CMK (cell line): ENCODE measurements around the gene MESP1.
"Not testable (repeated sequence)": the region's sequence is repeated elsewhere in the genome, so short reads cannot be mapped to it uniquely, and the experiment has no call there.

ENCODE experiments used
- DNase-seq: peaks from one replicate; pipeline ENCODE4 v3.0.0-alpha.2; 2010; ENCODE audit warnings: low read depth

Gene MESP1, protein sequence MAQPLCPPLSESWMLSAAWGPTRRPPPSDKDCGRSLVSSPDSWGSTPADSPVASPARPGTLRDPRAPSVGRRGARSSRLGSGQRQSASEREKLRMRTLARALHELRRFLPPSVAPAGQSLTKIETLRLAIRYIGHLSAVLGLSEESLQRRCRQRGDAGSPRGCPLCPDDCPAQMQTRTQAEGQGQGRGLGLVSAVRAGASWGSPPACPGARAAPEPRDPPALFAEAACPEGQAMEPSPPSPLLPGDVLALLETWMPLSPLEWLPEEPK

DNA sequence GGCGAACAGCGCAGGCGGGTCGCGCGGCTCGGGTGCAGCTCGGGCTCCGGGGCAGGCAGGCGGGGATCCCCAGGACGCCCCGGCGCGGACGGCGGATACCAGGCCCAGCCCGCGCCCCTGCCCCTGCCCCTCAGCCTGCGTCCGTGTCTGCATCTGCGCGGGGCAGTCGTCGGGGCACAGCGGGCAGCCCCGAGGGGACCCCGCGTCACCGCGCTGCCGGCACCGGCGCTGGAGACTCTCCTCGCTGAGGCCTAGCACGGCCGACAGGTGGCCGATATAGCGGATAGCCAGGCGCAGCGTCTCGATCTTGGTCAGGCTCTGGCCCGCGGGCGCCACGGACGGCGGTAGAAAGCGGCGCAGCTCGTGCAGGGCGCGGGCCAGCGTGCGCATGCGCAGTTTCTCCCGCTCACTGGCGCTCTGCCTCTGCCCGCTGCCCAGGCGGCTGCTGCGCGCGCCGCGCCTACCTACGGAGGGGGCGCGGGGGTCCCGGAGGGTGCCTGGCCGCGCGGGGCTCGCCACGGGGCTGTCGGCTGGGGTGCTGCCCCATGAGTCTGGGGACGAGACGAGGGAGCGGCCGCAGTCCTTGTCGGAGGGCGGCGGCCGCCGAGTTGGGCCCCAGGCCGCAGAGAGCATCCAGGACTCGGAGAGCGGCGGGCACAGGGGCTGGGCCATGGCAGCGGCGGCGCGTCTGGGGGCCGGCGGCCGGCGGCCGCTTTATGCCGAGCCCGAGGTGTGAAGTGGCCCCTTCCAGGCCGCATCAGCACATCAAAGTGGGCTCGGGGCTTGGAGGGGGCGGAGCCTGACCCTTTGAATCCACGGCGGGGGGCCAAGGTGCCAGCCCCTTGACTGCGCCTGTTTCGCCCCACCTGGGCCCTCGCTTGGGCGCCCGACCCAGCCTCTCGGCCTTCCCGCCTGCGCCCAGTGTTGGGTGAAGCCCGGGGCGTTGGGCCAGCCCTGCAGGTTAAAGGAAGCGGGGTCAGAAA is at the start of gene MESP1:
Gene MESP1, minus strand, starts transcription at position 690 of the 983 bp plus-strand sequence. Its CDS starts 18 bp downstream, at position 672.
- DNase-seq, result peak; percentile 86

GRCh38 chr15:89799918-89800498 is 49.0 kb upstream of the MESP1 start:
- no peak for DNase-seq

DNA sequence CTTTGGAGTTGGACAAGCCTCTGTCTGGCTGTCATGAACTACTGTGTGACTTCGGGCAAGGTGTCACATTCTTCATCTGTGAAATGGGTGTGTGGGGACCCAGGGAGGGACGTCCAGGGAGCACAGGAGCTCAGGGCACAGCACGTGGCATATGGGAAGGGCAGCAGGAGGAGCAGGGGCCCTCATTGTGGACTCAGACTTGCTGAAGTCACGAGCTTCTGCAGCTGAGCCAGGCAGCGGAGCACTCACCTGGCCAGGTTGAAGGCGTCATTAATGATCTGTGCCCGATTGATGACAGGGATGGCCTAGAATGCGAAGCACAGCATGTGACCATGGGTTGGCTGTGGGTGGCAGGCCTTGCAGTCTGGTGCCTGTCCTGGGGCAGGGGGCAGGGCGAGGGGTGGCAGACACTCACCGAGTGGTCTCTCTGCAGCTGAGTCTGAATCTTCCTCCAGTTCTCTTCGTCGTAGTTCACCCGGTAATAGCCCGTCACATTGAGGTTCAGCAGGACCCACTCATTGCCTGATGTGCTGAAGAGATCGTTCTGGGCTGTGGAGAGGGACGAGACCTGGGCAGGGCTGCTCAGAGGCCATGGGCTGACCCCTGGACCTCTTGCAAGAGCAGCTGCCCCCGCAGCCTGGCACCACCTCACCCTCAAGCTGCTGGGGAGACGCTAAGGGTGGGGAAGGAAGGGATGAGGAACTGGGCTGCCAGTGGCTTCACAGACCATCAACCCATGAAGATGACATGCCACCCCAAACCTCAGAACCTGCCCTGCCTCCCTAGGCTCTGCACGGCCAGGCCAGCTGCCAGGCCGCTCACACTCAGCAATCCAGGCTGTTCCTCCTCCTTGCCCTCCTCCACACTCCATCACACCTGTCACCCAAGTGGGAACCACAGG is 48.2 kb upstream of the MESP1 start:
- DNase-seq, result no peak

DNA sequence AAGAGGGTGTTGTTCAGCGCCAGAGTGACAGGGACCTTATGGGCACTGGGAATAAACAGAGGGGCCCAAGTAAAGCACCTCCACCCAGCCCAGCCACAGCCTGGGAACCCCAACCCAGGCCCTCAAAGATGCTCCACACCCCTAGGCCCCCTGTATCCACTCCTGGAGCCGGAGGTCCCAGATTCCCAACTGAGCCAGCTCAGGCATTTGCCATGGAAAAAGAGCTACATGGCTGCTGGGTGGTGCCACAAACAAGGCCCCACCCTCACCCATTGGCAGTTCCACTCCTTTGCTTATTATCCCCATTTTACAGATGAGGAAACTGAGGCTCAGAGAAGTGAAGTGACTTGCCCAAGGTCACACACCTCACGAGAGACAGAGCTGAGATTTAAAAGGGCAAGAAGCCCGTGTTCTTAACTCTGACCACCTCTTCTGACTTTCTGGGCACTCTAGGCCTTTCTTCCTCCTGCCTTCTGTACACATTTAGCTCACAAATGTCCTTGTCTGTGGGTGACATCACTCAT is 46.7 kb upstream of the MESP1 start:
- DNase-seq, result no peak

- no peak for DNase-seq
Observed at GRCh38 chr15:89795996-89796395, 44.9 kb upstream of the MESP1 start.

DNA sequence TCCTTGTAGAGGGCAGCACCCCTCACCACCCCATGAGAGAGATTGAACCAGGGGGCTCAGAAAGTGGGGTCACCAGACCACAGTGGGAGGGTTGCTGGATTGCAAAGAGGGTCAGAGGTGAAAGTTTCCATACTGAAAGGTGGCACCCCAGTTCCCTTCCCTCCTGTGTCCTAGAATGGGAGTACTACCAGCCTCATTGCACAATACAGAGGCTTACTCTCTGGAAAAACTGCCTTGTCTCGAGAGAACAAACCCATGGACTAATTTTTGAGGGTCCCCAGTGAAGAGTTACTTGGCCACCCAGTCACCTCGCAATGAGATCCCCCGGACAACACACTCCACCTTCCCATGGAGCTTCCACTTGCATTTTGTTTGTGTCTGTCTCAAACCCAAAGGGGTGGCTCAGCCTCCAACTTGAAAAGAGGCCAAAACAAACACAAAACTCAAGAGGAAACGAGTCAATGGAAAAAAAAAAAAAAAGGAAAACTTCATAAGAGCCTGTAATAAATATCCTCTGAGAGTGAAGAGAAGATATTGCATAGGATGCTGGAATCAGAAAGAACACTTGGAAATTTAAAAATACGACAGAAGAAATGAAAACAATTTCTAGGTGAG is 43.7 kb upstream of the MESP1 start:
- no peak for DNase-seq

GRCh38 chr15:89792106-89792805 is 41.2 kb upstream of the MESP1 start:
- DNase-seq, result no peak

GRCh38 chr15:89790661-89791060 is 39.6 kb upstream of the MESP1 start:
- DNase-seq, result no peak

GRCh38 chr15:89790206-89790605 is 39.2 kb upstream of the MESP1 start:
- DNase-seq, result no peak

- DNase-seq, result not testable (repeated sequence)
Observed at GRCh38 chr15:89788585-89788984, 37.5 kb upstream of the MESP1 start.

DNA sequence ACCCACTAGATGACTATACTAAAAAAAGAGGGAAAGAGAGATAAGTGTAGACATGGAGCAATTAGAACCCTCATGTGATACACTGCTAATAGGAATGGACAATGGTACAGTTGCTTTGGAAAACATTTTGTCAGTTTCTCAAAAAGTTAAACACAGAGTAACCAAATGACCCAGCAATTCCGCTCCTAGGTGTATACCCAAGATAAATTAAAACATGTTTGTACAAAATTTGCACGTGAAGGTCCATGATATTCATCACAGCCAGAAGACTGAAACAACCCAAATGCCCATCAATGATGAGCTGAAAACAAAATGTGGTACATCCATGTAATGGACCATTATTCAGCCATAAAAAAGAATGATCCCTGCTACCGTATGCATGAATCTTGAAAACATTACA is 36.9 kb upstream of the MESP1 start:
- no peak for DNase-seq

- no peak for DNase-seq
Observed at GRCh38 chr15:89785774-89786140, 34.7 kb upstream of the MESP1 start.

DNA sequence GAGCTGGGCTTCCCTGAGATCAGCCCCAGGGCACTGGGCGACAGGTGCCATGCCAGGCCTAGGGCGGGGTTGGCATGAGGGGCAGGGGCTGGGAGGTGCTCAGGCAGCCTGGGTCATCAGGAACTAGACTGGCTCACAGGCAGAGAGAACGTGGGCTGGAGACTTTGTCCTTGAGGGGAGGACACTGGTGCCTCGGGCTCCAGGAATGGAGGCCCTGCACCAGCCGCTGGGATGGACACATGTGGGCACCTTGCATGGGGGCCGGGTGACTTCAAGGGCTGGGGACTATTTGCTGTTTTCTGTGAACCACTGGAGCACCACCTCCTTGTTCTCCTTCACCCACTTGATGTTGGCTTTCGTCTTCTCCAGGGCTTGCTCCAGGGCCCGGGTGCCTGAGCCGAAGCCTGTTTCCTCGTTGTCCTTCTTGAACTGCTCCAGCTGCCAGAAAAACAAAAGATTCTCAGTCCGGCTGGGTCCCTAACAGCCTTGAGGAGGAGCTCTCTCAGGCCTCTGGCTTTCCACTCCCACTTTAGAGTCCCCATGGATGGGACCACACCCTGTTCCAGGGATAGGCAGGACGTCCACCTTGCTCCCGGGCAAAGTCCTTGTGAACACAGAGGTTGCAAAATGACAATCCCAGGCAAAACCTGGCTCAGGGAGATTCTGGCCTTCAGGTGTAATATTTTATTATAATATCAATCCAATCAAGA is 34.2 kb upstream of the MESP1 start:
- no peak for DNase-seq

GRCh38 chr15:89784686-89784960 is 33.6 kb upstream of the MESP1 start:
- DNase-seq, result no peak

GRCh38 chr15:89783861-89784685 is 33.0 kb upstream of the MESP1 start:
- no peak for DNase-seq

DNA sequence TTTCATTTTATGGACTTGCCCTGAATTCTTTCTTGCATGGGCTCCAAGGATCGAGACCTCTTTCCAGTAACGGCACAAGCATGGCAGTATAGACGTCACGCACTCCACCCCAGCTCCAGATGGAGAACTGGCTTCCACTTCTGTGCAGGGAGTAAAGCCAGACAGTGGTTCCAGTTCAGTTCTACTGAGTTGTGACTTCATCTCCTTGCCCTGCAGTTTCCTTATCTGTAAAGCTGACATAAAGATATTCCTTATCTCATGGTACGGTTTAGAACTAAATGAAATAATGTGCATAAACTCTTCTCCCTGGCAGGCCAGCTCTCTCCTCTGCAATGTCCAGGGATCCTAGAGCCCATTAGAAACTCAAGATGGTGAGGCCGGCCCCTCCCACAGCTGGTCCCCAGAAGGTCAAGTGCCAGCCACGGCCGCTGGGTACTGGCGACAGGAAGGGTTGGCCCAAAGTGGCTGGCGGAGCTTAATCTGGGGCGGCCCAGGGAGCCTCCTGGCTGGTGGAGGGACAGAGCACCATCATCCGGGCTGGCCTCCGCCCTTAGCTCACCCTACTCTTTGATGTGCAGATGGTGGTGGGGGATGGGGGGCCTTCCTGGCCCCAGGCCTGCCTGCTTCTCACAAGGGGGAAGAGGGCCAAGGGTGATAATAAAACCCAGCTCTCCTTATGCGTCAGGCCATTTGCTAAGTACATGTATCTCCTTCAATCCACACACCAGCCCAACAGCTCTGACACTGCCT is 32.2 kb upstream of the MESP1 start:
- peak; percentile 87 for DNase-seq

GRCh38 chr15:89782619-89782950 is 31.5 kb upstream of the MESP1 start:
- DNase-seq, result not testable (repeated sequence)

GRCh38 chr15:89781891-89782618 is 31.0 kb upstream of the MESP1 start:
- no peak for DNase-seq
